Fibroblast of lung (primary cell): ENCODE results near the gene FSTL4.

ENCODE experiments used
- EZH2 ChIP-seq: IDR thresholded peaks from 2 replicates; pipeline ENCODE4 v1.5.1; 2012; ENCODE audit warnings: low read length, control low read depth, mild to moderate bottlenecking; ENCODE audit errors: missing control alignments
- TF ChIP-seq, protein P1 (sequence below), 2 donors: IDR thresholded peaks in 1 of 2; conservative IDR thresholded peaks in 1 of 2; 1 replicate in 1 of 2; 2 replicates in 1 of 2; pipeline ENCODE4 v1.5.1; 2011 to 2012; ENCODE audit warnings: low read length in 2 of 2, control low read depth in 1 of 2, inconsistent platforms in 1 of 2, low read depth in 1 of 2, mild to moderate bottlenecking in 1 of 2

DNA sequence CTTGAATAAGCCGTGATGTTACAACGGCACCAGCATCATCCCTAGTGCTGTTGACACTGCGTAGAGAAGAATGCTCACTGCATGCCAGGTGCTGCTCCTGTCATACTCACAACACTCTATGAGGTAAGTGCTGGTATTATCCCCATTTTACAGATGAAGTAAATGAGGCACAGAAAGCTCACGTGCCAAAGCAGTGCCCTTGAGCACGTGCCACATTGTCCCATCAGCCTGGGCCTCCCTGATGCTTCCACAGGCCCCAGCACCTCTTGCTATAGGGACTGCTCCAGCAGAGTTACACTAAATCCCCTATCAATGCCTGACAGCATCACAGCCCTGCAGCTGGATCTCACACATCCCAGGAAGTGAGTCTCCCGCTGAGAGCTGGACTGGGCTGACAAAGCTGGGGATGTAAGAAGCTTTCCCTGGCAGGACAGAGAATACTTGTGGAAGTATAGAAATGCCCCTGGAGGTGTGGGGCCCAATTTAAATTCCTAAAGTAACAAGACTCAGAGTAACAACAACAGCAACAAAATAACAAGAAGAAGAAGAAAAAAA lies 216.1 kb downstream of the FSTL4 start:
- TF ChIP-seq, protein P1, sequence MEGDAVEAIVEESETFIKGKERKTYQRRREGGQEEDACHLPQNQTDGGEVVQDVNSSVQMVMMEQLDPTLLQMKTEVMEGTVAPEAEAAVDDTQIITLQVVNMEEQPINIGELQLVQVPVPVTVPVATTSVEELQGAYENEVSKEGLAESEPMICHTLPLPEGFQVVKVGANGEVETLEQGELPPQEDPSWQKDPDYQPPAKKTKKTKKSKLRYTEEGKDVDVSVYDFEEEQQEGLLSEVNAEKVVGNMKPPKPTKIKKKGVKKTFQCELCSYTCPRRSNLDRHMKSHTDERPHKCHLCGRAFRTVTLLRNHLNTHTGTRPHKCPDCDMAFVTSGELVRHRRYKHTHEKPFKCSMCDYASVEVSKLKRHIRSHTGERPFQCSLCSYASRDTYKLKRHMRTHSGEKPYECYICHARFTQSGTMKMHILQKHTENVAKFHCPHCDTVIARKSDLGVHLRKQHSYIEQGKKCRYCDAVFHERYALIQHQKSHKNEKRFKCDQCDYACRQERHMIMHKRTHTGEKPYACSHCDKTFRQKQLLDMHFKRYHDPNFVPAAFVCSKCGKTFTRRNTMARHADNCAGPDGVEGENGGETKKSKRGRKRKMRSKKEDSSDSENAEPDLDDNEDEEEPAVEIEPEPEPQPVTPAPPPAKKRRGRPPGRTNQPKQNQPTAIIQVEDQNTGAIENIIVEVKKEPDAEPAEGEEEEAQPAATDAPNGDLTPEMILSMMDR (conservative IDR thresholded peaks at IDR 0.05 in 1 of 2, IDR thresholded peaks at IDR 0.05 in 1 of 2; ENCODE audit: low read depth in 1 of 2, low read length in 2 of 2), result no peak
- TF ChIP-seq EZH2, result no peak
